Measurements from ENCODE around the gene ZBTB46. TPM values are rescaled to one million over a fixed set of nuclear protein-coding genes. Genes with fewer than 3 reads are reported as not detected.
A peak's percentile ranks its signal among the peaks of the same experiment; 100 is the strongest.

ZBTB46 gene
- total RNA-seq, 3 donors from 2014 or later = 8.2 to 18.7 (median 10.7) TPM

GRCh38 chr20:63839620-63840019, 8.6 kb upstream of the ZBTB46 start:
- Histone ChIP-seq H3K4me3 (no peak overlapping the region), H3K9me3 (no peaks in the 10 kb centered on the region), H3K36me3 (no peaks in the 10 kb centered on the region), H3K27ac (no peak overlapping the region), H3K27me3 (no peaks in the 10 kb centered on the region), H3K4me1 (peaks cover under 1 to 7% of the 10 kb centered on the region in 2 donors)
- DNase-seq (ENCODE audit: low spot score in 2 of 2) = no peak
- TF ChIP-seq CTCF (IDR thresholded peaks at IDR 0.05) = no peak
- no peak for TF ChIP-seq POLR2AphosphoS5 (IDR thresholded peaks at IDR 0.05)
- TF ChIP-seq POLR2A (IDR thresholded peaks at IDR 0.05) = no peak
- intact Hi-C loops (cut with DNase I; ENCODE audit: low total_unique reads) = no loop called here

GRCh38 chr20:63837479-63837878, 6.4 kb upstream of the ZBTB46 start:
- intact Hi-C loops (cut with DNase I; ENCODE audit: low total_unique reads) = no loop called here
- no peaks in the 10 kb centered on the region for H3K9me3 ChIP-seq
- TF ChIP-seq POLR2AphosphoS5 (IDR thresholded peaks at IDR 0.05) (no peak), POLR2A (IDR thresholded peaks at IDR 0.05) (no peak), CTCF (IDR thresholded peaks at IDR 0.05) (no peak)
- no peaks in the 10 kb centered on the region for H3K27me3 ChIP-seq
- no peaks in the 10 kb centered on the region for H3K36me3 ChIP-seq
- H3K27ac ChIP-seq = no peak overlapping the region
- DNase-seq (ENCODE audit: low spot score in 2 of 2) = no peak
- H3K4me3 ChIP-seq = no peak overlapping the region
- H3K4me1 ChIP-seq = peaks cover 8 to 16% of the 10 kb centered on the region in 2 donors

- intact Hi-C loops (cut with DNase I; ENCODE audit: low total_unique reads) = loop anchor here (1.0 kb wide), 1 partner anchor 45 kb away; no protein-coding TSS in a partner anchor
- Histone ChIP-seq H3K27me3 (no peaks in the 10 kb centered on the region), H3K4me3 (no peak overlapping the region), H3K36me3 (no peaks in the 10 kb centered on the region), H3K27ac (peak overlapping the region in 1 of 2 donors; percentile 19), H3K4me1 (peaks cover 8 to 16% of the 10 kb centered on the region in 2 donors), H3K9me3 (no peaks in the 10 kb centered on the region)
- DNase-seq (ENCODE audit: low spot score in 2 of 2) = no peak
- TF ChIP-seq POLR2A (IDR thresholded peaks at IDR 0.05) (no peak), POLR2AphosphoS5 (IDR thresholded peaks at IDR 0.05) (no peak), CTCF (IDR thresholded peaks at IDR 0.05) (no peak)
Measured at GRCh38 chr20:63836458-63837344, 5.6 kb upstream of the ZBTB46 start.

GRCh38 chr20:63835021-63835858, 4.2 kb upstream of the ZBTB46 start:
- peaks cover 8 to 16% of the 10 kb centered on the region in 2 donors for H3K4me1 ChIP-seq
- no peak for TF ChIP-seq POLR2A (IDR thresholded peaks at IDR 0.05)
- peak in 1 of 3 donors; percentile 31 for TF ChIP-seq POLR2AphosphoS5 (IDR thresholded peaks at IDR 0.05)
- no peaks in the 10 kb centered on the region for H3K27me3 ChIP-seq
- no peaks in the 10 kb centered on the region for H3K9me3 ChIP-seq
- H3K36me3 ChIP-seq = no peaks in the 10 kb centered on the region
- intact Hi-C loops (cut with DNase I; ENCODE audit: low total_unique reads) = no loop called here
- H3K27ac ChIP-seq = peak overlapping the region; percentile 80 to 94
- peak overlapping the region in 2 of 3 donors; percentile 19 to 47 for H3K4me3 ChIP-seq
- peak; percentile 88 to 97 for DNase-seq (ENCODE audit: low spot score in 2 of 2)

- peaks cover 8 to 16% of the 10 kb centered on the region in 2 donors for H3K4me1 ChIP-seq
- peak overlapping the region in 2 of 3 donors; percentile 19 to 47 for H3K4me3 ChIP-seq
- DNase-seq (ENCODE audit: low spot score in 2 of 2) = no peak
- no peak for TF ChIP-seq POLR2AphosphoS5 (IDR thresholded peaks at IDR 0.05)
- TF ChIP-seq CTCF (IDR thresholded peaks at IDR 0.05) = no peak
- no peak for TF ChIP-seq POLR2A (IDR thresholded peaks at IDR 0.05)
- no peaks in the 10 kb centered on the region for H3K36me3 ChIP-seq
- intact Hi-C loops (cut with DNase I; ENCODE audit: low total_unique reads) = no loop called here
- H3K27me3 ChIP-seq = no peaks in the 10 kb centered on the region
- peak overlapping the region; percentile 80 to 94 for H3K27ac ChIP-seq
- H3K9me3 ChIP-seq = no peaks in the 10 kb centered on the region
Measured at GRCh38 chr20:63834491-63834880, 3.4 kb upstream of the ZBTB46 start.
